Measurements from ENCODE around the gene CYP26B1. TPM values are rescaled to one million over a fixed set of nuclear protein-coding genes. Genes with fewer than 3 reads are reported as not detected.

CYP26B1 gene
- total and polyA plus RNA-seq, 9 donors, result 1.5 to 13.4 (median 4.5) TPM

DNA sequence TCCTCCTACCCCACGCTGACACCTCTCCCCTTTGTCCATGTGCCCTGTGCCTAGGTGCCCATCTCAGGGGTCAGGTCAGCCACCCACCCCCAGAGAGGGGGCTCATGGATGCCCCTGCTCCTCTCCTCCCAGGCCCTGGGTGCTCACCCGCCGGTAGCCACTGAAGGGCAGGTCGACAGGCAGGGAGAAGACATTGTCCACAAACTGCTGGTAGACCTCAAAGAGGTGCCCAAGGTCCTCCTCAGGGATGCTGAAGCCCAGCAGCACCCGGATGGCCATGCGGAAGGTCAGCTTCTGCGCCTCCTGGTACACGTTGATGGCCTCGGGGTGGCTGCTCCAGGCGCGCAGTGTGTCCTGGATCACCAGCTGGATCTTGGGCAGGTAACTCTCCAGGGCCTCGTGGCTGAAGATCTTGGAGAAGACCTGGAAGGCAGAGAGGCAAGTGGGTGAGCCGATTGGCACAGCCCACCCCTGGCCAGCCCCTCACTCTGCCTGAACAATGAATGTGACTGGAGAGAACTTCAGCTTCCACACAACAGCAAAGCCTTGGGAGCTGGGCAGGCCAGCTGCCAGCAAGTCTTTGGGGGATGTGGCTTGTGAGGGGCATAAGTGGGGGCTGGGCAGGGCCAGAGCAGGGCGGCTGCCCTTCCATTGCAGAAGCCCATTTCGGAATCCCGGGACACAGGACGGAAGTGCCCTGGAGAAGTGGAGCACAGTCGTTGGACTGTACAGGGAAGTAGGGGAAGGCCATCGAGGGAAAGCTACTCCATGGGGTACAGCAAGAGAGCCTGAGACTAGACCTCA, 12.5 kb downstream of the CYP26B1 start:
- 91 to 94% (median 91%) methylated on average over 16 to 19 of the region's 19 CpGs for WGBS, 3 donors
- peak in 1 of 5 donors; percentile 5 for DNase-seq

DNA sequence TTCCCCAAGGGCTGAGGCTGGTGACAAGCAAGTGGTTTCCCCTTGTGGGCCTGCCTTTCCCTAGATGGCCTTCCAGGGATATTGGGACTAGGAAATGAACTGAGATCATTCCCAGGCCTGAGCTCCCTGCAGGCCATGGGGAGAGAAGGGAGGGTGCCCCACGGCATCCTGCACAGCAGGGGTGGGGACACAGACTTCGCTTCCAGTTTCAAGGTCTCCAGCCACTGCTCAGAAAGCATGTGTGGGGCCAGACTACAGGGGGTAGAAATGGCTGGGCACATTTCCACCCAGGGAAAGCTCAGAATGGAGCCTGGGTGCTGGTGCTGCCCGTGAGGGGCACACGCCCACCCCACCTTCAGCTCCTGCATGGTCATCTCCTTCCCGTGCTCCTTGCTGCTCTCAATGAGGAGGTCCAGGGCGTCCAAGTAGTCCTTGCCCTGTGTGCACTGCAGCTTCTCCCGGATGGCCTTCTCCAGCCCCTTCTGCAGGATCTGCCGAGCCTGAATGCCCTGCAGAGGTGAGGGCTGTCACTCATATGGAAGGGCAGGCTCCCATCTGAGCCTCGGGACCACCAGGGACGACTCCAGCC, 13.2 kb downstream of the CYP26B1 start:
- Histone ChIP-seq H3K36me3 (no peaks in the 10 kb centered on the region), H3K27ac (no peak overlapping the region), H3K4me1 (ENCODE audit: insufficient read depth) (peaks cover 2% of the 10 kb centered on the region), H3K27me3 (no peaks in the 10 kb centered on the region), H3K4me3 (no peak overlapping the region), H3K9me3 (no peaks in the 10 kb centered on the region)
- TF ChIP-seq CTCF (IDR thresholded peaks at IDR 0.05) (no peak), EP300 (IDR thresholded peaks at IDR 0.05) (no peak), POLR2A (IDR thresholded peaks at IDR 0.05) (no peak)
- intact Hi-C loops (cut with DNase I), result no loop called here
- DNase-seq, result no peak
- 71 to 89% (median 87%) methylated on average over 10 of the region's 10 CpGs for WGBS, 3 donors

More for the DNA sequence above, 12.5 kb downstream of the CYP26B1 start:
- Histone ChIP-seq H3K27me3 (no peaks in the 10 kb centered on the region), H3K27ac (no peak overlapping the region), H3K9me3 (no peaks in the 10 kb centered on the region), H3K4me3 (no peak overlapping the region), H3K36me3 (no peaks in the 10 kb centered on the region), H3K4me1 (ENCODE audit: insufficient read depth) (peaks cover 2% of the 10 kb centered on the region)
- intact Hi-C loops (cut with DNase I), result no loop called here
- no peak for TF ChIP-seq POLR2A (IDR thresholded peaks at IDR 0.05)

DNA sequence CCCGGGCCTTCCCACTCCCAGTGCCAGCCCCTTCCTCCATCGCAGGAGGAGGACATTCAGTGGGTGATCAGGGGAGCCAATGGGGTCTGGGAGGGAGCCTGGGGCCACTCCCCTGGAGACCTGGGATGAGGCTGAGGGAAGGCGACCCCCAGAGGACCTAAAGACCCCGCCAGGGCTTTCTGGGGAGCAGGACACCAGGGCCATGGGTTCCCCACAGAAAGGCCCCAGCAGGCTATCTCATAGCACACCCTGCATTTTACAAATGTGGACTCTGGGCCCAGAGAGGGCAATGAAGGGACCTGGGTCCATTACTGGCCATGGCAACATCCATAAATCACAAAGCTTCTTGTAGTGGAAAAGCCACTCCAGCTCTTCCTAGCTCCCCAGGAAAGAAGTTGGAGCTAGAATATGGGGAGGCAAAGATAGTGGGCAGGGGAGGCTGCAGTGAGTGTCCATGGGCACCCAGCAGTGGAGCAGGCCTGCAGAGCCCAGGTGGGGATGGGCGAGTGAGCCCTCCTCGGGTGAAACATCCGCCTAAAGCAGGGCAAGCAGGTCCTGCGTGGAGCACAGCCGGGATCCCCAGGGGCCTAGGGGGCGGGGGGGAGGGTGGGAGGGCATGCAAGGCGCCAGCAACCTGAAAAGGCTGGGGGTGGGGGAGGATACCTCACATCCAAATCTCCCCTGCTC, 13.8 kb downstream of the CYP26B1 start:
- Histone ChIP-seq H3K27me3 (no peaks in the 10 kb centered on the region), H3K9me3 (no peaks in the 10 kb centered on the region), H3K4me3 (no peak overlapping the region), H3K4me1 (ENCODE audit: insufficient read depth) (peaks cover 2% of the 10 kb centered on the region), H3K27ac (no peak overlapping the region), H3K36me3 (no peaks in the 10 kb centered on the region)
- intact Hi-C loops (cut with DNase I), result no loop called here
- DNase-seq, result peak in 1 of 5 donors; percentile 2
- WGBS, 3 donors, result 89 to 90% (median 90%) methylated on average over 10 to 11 of the region's 11 CpGs
- TF ChIP-seq POLR2A (IDR thresholded peaks at IDR 0.05) (no peak), EP300 (IDR thresholded peaks at IDR 0.05) (no peak), CTCF (IDR thresholded peaks at IDR 0.05) (no peak)

DNA sequence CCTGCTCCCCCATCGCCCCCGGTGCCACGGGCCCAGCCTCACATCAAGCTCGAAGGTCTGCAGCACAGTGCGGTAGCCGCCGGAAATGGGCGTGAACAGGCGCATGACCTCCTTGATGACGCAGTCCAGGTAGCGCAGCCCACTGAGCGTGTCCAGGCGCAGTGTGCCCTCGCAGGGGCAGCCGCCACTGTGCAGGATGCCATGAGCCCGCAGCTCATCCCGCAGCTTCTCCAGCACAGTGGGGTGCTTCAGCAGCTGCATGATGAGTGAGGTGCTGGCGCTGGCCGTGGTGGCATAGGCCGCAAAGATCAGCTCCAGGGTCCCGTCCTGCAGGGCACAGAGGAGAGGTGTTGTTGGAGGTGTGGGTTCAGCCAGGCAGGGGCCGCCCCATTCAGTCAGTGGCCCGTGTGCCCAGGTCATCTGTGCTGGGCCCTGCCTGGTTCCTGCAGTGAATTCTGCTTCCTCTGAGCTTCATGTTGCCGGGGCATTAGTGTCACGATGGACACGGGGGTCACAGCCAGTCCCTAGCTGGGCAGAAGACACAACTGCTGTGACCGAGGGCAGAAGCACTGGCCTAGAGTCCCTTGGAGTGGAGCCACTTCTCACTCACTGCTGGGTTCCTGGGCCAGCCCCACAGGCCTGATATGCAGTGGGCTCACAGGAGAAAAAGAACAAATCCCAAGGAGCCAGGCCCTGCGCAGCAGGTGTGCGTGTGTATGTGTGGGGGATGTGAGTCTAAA, 14.5 kb downstream of the CYP26B1 start:
- H3K9me3 ChIP-seq, result no peaks in the 10 kb centered on the region
- intact Hi-C loops (cut with DNase I), result no loop called here
- WGBS, 3 donors, result 96 to 99% (median 97%) methylated on average over 29 of the region's 29 CpGs
- TF ChIP-seq POLR2A (IDR thresholded peaks at IDR 0.05), result no peak
- no peak for TF ChIP-seq EP300 (IDR thresholded peaks at IDR 0.05)
- no peak for TF ChIP-seq CTCF (IDR thresholded peaks at IDR 0.05)
- no peaks in the 10 kb centered on the region for H3K36me3 ChIP-seq
- no peak overlapping the region for H3K4me3 ChIP-seq
- H3K4me1 ChIP-seq (ENCODE audit: insufficient read depth), result peaks cover 2% of the 10 kb centered on the region
- H3K27me3 ChIP-seq, result no peaks in the 10 kb centered on the region
- H3K27ac ChIP-seq, result no peak overlapping the region
- DNase-seq, result peak in 2 of 5 donors; percentile 1 to 24
